ENCODE measurements around the gene RSPH9.

Gene RSPH9, protein sequence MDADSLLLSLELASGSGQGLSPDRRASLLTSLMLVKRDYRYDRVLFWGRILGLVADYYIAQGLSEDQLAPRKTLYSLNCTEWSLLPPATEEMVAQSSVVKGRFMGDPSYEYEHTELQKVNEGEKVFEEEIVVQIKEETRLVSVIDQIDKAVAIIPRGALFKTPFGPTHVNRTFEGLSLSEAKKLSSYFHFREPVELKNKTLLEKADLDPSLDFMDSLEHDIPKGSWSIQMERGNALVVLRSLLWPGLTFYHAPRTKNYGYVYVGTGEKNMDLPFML

DNA sequence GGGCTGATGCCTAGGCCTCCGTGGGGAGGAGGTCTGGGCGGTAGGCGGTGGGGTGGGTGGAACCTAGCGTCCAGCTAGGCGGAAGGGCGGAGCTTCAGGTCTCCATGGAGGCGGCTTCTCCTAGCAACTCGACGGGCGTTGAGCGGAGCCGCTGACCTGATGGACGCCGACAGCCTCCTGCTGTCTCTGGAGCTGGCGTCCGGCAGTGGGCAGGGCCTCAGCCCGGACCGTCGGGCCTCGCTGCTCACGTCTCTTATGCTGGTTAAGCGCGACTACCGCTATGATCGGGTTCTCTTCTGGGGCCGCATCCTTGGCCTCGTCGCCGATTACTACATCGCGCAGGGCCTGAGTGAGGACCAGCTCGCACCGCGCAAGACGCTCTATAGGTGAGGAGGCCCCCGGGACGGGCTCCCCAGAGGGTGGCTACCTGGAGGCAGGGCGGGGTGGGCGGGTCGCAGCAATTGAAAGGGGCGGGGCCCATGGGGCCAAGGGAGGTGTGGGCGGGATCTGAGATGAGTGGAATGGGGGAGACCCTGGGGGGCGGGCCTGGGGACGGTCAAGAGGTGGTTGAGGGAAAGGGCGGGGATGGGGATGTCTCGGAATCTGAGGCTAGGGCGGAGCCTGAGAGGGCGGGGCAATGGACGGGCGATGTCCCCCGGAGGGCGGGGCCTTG is at the start of gene RSPH9:
Gene RSPH9, plus strand, starts transcription at position 97 of the 673 bp plus-strand sequence. Its CDS starts 63 bp downstream, at position 160.
- peak in 1 of 2 donors; percentile 51 for DNase-seq (ENCODE audit: extremely low read depth in 1 of 2, low read depth in 1 of 2)

DNA sequence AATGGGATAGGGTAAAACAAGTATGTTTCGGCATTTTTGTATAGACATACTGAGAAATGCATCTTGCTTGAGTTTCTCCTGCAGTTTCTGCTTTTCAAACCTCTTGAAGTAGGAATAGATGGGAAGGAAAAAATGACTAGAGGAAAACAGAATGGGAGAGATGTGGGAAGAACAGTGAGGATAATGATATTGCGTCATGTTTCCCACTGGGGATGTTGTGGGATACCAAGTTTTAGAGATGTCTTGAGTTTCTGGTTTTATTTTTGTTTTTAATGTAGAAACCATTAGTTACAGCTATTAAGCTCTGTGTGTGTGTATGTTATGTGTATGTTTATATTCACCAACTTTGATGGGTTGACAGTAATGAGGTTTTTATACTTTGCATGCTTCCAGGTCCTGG is 44.2 kb upstream of the RSPH9 start:
- no peak for DNase-seq (ENCODE audit: extremely low read depth in 1 of 2, low read depth in 1 of 2)

DNA sequence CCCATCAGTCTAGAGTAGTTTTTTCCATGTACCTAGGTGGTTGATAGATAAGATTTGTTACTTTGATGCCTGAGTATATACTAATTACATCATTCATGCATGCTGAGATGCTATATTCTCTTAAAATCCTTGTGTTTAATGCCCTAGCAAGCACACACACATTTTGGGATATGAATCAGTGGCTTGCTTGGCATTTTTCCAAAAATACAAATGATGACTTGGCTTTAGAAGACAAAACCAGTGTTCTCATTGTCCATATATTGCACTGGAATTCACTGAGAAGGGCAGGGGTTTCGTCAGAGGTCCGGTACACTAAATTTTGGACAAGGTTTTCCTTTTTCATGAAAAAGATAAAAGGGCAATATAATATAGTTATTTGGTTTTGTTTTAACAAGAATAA is 40.7 kb upstream of the RSPH9 start:
- no peak for DNase-seq (ENCODE audit: extremely low read depth in 1 of 2, low read depth in 1 of 2)

DNA sequence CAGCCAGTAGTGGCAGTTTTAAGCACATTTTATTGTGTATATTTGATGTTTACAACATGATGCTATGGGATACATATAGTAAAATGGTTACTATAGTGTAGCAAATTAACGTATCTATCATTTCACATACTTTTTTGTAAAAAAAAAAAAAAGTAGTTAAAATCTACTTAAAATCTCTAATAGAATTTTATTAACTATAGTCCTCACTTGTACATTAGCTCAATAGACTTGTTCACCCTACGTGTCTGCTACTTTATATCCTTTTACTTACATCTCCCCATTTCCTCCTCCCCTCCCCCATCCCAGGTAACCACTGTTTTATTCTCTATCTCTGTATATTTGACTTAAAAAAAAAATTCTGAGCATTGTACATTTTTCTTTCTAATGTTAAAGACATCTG is 38.8 kb upstream of the RSPH9 start:
- no peak for DNase-seq (ENCODE audit: extremely low read depth in 1 of 2, low read depth in 1 of 2)

DNA sequence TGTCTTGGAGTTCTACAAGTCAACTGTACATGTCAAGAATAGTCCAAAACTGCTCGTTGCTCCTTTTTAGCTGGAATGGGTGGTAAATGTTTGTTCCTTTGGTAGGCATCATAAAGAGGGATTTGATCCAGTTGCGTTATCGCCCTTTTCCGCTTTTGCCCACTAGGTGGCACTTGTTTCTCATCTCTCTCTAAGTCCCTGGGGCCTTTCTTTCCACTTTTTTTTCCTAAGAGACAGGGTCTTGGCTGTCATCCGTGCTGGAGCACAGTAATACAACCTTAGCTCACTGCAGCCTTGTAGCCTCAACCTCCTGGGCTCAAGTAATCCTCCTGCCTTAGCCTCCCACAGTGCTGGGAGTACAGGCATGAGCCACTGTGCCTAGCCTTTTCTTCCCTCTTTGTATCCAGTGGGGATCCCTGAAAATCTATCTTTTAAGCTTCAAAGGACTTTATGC is 36.5 kb upstream of the RSPH9 start:
- peak in 1 of 2 donors; percentile 35 for DNase-seq (ENCODE audit: extremely low read depth in 1 of 2, low read depth in 1 of 2)

DNA sequence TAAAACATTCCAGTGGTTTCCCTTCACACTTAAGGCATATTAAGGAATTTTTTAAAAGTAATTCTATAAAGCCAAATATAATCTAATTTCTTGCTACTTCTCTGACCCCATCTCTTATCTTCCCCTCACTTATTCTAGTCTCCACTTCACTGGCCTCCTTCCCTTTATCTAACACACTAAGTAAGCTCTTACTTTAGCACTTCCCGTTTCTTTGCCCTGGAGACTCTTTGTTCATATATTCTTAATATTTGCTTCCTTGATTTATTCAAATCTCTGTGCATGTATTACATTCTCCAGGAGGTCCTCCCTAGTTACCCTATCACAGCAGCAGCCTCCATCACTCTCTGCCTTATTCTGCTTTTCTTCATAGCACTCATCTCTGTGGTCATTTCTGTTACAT is 36.0 kb upstream of the RSPH9 start:
- no peak for DNase-seq (ENCODE audit: extremely low read depth in 1 of 2, low read depth in 1 of 2)

DNA sequence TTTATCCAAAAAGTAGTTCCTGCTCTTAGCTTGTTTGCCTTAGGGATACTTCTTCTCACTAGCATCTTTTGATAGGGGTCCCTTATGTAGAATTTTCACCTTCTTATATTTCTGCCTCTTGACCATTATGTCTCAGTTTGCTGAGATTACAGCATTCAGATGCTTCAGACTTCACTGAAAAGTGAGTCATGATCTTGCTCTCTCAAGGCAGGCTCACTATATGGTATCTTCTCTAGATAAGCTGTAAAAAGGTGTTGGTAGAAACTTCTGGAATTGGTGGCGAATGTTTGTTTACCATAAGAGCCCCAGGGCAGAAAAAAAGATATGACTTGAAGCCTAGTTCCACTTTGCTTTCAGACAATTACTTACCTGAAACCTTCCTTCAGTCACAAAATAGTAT is 35.4 kb upstream of the RSPH9 start:
- no peak for DNase-seq (ENCODE audit: extremely low read depth in 1 of 2, low read depth in 1 of 2)

DNA sequence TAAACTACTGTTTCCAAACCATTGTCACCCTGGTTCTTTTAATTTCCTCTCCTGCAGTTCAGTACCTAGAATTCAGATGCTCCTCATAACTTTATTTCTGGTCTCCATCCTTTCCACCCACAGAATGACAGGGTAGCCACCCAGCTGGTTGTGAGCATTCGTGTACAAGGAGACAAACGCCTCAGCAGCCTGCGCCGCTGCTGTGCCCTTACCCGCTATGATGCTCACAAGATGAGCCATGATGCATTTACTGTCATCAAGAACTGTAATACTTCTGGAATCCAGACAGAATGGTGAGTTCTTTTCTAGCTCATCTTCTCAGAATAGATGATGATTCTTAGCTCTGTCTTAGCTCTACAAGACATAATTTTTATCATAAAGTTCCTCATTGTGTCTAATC is 34.4 kb upstream of the RSPH9 start:
- no peak for DNase-seq (ENCODE audit: extremely low read depth in 1 of 2, low read depth in 1 of 2)

DNA sequence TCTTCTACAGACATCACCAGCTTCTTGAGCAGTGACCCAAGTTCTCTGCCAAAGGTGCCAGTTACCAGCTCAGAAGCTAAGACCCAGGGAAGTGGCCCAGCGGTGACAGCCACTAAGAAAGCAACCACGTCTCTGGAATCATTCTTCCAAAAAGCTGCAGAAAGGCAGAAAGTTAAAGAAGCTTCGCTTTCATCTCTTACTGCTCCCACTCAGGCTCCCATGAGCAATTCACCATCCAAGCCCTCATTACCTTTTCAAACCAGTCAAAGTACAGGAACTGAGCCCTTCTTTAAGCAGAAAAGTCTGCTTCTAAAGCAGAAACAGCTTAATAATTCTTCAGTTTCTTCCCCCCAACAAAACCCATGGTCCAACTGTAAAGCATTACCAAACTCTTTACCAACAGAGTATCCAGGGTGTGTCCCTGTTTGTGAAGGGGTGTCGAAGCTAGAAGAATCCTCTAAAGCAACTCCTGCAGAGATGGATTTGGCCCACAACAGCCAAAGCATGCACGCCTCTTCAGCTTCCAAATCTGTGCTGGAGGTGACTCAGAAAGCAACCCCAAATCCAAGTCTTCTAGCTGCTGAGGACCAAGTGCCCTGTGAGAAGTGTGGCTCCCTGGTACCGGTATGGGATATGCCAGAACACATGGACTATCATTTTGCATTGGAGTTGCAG is 31.0 kb upstream of the RSPH9 start:
- no peak for DNase-seq (ENCODE audit: extremely low read depth in 1 of 2, low read depth in 1 of 2)

DNA sequence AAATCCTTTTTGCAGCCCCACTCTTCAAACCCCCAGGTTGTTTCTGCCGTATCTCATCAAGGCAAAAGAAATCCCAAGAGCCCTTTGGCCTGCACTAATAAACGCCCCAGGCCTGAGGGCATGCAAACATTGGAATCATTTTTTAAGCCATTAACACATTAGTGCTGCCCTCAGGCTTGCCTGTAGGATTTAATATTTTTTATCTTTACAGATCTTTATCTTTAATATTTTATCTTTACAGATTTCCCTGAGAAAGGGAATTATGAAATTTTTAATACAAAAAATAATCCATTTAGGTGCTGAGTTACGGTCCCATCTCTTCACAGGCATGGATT is 30.5 kb upstream of the RSPH9 start:
- no peak for DNase-seq (ENCODE audit: extremely low read depth in 1 of 2, low read depth in 1 of 2)

DNA sequence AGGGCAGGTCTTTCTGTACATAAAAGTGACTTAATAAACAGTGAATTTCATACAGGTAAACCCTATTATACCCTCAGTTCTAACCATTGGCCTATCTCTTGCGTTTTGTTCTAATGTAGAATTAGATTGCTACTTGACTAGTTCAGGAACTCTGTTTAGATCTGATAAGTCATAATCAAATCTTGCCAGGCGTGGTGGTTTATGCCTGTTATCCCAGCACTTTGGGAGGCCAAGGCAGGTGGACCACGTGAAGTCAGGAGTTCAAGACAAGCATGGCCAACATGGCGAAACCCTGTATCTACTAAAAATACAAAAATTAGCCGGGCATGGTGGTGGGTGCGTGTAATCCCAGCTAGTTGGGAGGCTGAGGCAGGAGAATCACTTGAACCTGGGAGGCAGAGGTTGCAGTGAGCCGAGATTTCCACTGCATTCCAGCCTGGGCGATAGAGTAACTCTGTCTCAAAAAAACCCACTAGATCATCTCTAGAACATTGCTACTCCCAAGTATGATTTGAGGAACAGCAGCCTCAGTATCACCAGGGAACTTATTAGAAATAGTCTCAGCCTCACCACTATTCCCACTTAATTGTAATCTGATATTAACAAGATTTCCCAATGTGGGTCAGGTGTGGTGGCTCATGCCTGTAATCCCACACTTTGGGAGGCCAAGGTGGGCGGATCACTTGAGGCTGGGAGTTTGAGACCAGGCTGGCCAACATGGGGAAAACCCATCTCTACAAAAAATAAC is 27.9 kb upstream of the RSPH9 start:
- no peak for DNase-seq (ENCODE audit: extremely low read depth in 1 of 2, low read depth in 1 of 2)

DNA sequence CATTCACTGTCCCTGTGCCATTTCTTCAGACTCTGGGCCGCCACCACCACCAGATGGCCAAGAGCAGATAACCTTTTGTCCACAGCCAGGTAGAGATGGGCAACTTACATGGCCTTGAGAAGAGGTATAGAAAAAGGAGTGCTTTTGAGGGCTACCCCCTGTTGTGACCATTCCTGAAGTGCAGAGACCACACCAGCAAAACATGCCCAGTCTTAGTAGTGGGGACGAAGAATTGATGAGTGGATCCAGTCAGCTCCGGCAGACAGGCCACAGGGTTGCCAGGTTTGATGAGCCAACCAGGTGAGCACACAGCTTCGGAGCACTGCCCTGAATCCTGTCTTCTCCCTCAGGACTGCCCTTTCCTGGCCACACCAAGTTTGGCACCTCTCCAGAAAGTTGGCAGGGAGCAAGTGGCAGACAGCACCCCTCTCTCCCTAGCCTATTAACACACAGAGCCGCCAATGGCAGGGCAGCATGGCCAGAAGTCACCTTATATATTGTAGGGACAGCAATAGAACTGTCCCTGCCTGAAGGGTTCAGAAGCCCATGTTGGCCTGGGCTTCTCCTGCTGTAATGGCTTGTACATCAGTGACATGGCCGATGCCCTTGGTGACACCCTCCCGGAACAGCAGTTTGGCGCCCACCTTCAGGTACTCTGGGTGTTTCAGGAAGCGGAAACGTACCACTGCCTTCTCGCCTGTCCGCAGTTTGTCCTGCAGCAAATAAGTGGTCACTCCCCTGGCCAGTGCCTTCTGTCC is 23.6 kb upstream of the RSPH9 start:
- DNase-seq (ENCODE audit: extremely low read depth in 1 of 2, low read depth in 1 of 2): no peak

DNA sequence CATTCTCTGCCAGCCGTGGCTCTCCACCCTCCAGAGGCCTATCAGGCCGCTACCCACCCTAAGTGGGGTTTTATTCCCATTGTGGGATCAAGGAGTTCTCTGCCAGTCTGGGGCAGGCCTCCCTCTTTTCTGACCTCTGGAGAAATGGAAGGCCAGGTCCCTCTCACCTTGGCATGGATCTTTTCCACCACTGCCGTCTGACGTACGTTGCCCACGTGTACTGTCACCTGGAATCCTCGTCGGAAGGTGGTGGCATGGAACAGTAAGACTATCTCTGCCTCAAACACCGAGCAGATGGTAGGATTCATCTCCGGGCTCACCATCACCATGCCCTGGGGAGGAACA is 23.0 kb upstream of the RSPH9 start:
- DNase-seq (ENCODE audit: extremely low read depth in 1 of 2, low read depth in 1 of 2): no peak

DNA sequence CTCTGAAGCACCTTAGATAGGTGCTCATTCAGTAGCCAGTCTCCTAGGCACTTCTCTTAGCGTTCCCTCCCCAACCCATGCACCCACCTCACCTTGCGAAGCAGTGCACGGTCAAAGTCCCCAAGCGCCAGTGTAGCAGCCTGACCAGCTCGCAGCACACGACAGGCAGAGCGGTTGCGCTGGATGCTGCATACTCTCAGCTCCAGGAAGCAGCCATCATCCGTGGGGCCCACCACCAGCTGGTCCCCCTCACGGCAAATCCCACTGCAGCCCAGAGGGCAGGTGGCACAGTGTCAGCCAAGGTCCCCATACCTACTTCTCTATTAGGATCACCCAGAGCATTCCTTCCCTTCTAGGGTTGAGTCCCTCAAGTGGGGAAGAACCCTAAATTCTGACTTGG is 22.3 kb upstream of the RSPH9 start:
- DNase-seq (ENCODE audit: extremely low read depth in 1 of 2, low read depth in 1 of 2): no peak

DNA sequence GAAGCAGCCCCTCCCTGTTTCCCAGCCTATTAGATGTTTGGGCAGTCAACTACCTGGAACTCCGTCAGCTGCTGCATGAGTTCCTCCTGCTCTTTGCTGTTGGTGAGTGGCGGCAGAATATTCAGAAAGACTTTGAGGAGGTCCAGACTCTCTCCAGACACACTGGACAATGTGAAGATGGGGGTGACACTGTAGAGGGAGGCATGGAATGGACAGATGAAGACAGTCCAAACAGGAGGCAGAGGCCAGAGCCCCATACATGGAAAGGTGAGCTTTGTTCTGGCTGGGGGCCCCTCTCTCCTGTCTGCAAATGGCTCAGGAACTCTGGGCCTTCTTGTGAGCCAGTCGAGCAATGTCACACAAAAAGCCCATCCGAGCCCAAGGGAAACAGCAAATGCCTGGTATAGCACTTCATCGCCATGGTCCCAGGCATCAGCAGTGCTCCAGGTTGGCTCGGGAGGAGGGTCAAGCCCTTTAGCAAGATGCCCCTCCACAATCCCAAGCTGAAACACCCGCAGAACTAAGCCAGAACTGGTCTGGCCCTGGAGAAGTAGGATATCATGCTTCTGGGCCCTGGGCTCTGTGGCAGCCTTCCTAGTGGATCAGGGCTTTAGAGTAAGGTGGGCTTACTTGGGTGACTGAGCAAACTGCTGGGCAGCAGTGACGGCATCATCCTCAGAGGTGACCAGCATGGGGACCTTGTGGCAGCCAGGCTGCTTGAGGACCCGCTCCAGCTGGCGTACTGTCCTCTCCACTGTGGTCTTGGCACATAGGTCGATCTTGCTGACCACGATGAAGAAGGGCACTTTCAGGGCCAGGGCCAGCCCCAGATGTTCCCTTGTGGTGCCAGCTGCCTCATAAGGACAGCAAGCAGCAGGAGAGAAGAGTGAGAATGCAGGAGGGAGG is 20.7 kb upstream of the RSPH9 start:
- DNase-seq (ENCODE audit: extremely low read depth in 1 of 2, low read depth in 1 of 2): no peak

DNA sequence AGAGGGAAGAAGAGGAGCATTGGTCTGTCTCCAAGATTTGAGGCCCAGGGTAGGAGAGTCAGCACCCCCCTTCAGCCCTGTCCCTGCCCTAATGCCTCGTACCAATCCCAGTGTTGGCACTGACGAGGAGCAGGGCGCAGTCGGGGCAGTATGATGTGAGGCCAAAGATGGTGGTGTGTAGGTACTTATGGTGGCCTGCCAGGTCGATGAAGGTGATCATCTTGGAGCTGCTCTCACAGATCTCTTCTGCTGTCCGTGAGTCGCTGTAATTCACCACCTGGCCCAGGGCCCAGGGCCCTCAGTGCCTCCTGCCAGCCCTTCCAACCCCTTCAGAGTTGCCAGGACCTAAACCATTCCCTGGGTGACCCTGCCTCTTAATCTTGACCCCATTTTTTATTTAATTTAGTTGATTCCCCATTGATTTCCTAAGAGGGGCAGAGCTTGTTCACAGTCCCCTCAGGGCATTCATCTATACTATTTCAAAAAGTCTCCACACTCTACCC is 20.0 kb upstream of the RSPH9 start:
- DNase-seq (ENCODE audit: extremely low read depth in 1 of 2, low read depth in 1 of 2): no peak

DNA sequence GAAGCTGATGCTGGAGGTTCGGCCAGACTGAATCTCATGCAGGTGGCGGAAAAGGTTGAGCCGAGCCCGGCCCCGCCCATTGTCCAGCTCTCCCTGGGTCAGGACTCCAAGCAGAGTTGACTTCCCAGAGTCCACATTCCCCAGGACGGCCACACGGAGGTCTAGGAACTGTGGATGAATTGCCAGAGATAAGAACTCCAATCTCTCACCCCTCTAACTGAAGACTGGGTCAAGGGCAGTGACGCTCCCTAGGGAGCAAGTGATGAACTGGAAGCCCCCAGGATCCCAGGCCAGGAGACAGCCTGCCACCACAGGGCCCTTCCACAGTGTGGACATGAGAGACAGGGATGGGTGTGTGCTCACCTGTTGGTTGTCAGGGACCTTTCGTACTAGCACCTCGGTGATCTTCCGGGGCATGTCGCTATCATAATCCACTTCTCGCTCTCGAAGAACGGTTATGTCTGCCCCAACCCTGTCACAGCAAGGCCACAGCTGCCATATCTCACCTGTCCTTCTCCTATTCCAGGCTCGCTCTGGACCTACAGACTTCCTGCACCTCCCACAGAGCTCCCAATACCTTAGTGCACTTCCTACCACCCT is 19.3 kb upstream of the RSPH9 start:
- DNase-seq (ENCODE audit: extremely low read depth in 1 of 2, low read depth in 1 of 2): no peak

DNA sequence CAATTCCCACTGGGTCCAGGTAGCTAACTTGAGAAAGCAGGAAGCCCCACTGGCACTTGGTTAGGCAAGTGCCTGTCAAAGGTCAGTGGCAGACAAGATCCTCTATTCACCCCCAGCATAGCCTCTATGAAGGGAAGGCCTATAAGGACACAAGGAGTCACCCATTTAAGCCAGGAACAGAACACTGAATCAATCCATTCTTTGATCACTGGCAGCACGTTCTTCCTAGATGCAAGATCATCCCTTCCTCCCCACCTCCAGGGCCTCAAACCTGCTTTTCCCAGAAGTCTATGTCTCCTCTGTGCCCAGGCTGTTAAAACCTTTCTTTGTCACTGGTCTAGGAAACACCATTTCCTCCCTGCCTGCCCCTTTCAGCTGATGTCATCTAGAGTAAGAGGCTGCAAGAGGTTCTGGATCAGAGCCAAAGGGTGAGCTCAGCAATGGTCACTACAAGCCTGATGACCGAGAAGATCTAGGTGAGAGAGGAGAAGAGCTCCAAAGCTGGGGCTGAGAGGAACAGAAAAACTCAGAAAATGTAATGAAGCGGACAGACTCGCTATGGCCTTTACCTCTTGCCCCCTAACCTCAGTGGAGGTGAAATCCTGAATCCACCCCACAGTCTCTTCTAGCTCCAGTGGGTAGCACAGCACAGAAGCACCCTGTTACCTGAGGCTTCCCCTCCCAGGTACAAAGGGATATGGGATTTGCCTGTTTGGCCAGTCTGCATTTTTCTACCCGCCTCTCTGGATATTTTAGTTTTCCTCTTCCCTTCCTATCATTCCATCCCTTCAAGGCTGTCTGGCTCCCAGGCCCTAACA is 17.6 kb upstream of the RSPH9 start:
- DNase-seq (ENCODE audit: extremely low read depth in 1 of 2, low read depth in 1 of 2): no peak
